ENCODE data around the gene GJD4. TPM values are rescaled to one million over a fixed set of nuclear protein-coding genes. Genes with fewer than 3 reads are reported as not detected.

GJD4 gene
- total RNA-seq, 1 experiment from 2014 or later, result not detected

DNA sequence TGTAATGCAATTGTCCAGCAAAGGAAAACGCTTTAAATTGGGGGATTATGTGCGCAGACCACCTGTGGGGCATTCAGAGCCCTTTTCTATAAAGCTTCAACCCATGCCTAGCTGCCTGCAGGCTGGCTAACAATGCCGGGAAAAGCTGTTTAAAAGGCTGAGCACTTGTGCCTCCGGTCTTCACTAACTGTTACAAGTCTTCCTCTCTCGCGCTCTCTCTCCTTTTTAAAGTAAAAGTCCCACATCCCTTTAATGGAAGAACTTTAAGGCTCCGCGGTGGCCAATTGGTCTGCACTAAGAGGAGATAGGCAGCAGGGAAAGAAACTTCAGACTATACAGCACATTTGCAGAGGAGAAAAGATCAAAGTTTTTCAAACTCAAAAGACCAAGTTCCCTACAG lies 32.3 kb downstream of the GJD4 start:
- CTCF ChIA-PET, result interaction anchor here (0.8 kb wide), 1 partner anchor 1244 kb away, joined by 3 read pairs; no protein-coding TSS in a partner anchor
- Histone ChIP-seq H3K9me2 (ENCODE audit: insufficient read depth) (no peaks in the 10 kb centered on the region), H3K27me3 (ENCODE audit: insufficient read depth, low read depth) (no peaks in the 10 kb centered on the region; the same call in 1 of the 2 replicates), H3K4me2 (no peak overlapping the region), H3K4me3 (no peak overlapping the region), H3K9me3 (ENCODE audit: insufficient read depth, low read depth) (no peaks in the 10 kb centered on the region), H3K79me2 (ENCODE audit: low read depth) (no peaks in the 10 kb centered on the region), H3K36me3 (ENCODE audit: low read depth) (no peaks in the 10 kb centered on the region), H3K27ac (no peak overlapping the region), H3F3A (ENCODE audit: insufficient read depth, low read depth) (no peaks in the 10 kb centered on the region), H3K4me1 (replicated peaks; ENCODE audit: insufficient read depth) (no peaks in the 10 kb centered on the region), H4K20me1 (ENCODE audit: insufficient read depth) (no peaks in the 10 kb centered on the region), H2AFZ (no peak overlapping the region)
- DNase-seq, result no peak
- TF ChIP-seq, protein P1, sequence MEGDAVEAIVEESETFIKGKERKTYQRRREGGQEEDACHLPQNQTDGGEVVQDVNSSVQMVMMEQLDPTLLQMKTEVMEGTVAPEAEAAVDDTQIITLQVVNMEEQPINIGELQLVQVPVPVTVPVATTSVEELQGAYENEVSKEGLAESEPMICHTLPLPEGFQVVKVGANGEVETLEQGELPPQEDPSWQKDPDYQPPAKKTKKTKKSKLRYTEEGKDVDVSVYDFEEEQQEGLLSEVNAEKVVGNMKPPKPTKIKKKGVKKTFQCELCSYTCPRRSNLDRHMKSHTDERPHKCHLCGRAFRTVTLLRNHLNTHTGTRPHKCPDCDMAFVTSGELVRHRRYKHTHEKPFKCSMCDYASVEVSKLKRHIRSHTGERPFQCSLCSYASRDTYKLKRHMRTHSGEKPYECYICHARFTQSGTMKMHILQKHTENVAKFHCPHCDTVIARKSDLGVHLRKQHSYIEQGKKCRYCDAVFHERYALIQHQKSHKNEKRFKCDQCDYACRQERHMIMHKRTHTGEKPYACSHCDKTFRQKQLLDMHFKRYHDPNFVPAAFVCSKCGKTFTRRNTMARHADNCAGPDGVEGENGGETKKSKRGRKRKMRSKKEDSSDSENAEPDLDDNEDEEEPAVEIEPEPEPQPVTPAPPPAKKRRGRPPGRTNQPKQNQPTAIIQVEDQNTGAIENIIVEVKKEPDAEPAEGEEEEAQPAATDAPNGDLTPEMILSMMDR (conservative IDR thresholded peaks at IDR 0.05), result no peak
- no peak for TF ChIP-seq EZH2 (IDR thresholded peaks at IDR 0.05; ENCODE audit: low read depth)
- POLR2A ChIA-PET (ENCODE audit: unreplicated experiment), result no interaction called here
- intact Hi-C loops (cut with micrococcal nuclease; ENCODE audit: unreplicated experiment), result loop anchor here (5.0 kb wide), 1 partner anchor 1245 kb away; no protein-coding TSS in a partner anchor
- no TSS peak for BruUV-seq (replicated peaks)

GRCh38 chr10:35638101-35638500 lies 33.0 kb downstream of the GJD4 start:
- H3K9me2 ChIP-seq (ENCODE audit: insufficient read depth), result no peaks in the 10 kb centered on the region
- ChIA-PET CTCF (interaction anchor here (0.8 kb wide), 1 partner anchor 1243 kb away, joined by 3 read pairs; no protein-coding TSS in a partner anchor), POLR2A (ENCODE audit: unreplicated experiment) (no interaction called here)
- H3K79me2 ChIP-seq (ENCODE audit: low read depth), result no peaks in the 10 kb centered on the region
- H3F3A ChIP-seq (ENCODE audit: insufficient read depth, low read depth), result no peaks in the 10 kb centered on the region
- H3K27ac ChIP-seq, result no peak overlapping the region
- H3K4me1 ChIP-seq (replicated peaks; ENCODE audit: insufficient read depth), result no peaks in the 10 kb centered on the region
- no peaks in the 10 kb centered on the region for H4K20me1 ChIP-seq (ENCODE audit: insufficient read depth)
- no peaks in the 10 kb centered on the region for H3K36me3 ChIP-seq (ENCODE audit: low read depth)
- intact Hi-C loops (cut with micrococcal nuclease; ENCODE audit: unreplicated experiment), result loop anchor here (5.0 kb wide), 1 partner anchor 1244 kb away; no protein-coding TSS in a partner anchor
- H3K27me3 ChIP-seq (ENCODE audit: insufficient read depth, low read depth), result peaks cover 5% of the 10 kb centered on the region; the same call in 1 of the 2 replicates
- TF ChIP-seq, protein P1 (conservative IDR thresholded peaks at IDR 0.05), result no peak
- TF ChIP-seq EZH2 (IDR thresholded peaks at IDR 0.05; ENCODE audit: low read depth), result no peak
- H2AFZ ChIP-seq, result no peak overlapping the region
- no peak overlapping the region for H3K4me3 ChIP-seq
- no peak for DNase-seq
- H3K4me2 ChIP-seq, result no peak overlapping the region
- no TSS peak for BruUV-seq (replicated peaks)
- no peaks in the 10 kb centered on the region for H3K9me3 ChIP-seq (ENCODE audit: insufficient read depth, low read depth)

DNA sequence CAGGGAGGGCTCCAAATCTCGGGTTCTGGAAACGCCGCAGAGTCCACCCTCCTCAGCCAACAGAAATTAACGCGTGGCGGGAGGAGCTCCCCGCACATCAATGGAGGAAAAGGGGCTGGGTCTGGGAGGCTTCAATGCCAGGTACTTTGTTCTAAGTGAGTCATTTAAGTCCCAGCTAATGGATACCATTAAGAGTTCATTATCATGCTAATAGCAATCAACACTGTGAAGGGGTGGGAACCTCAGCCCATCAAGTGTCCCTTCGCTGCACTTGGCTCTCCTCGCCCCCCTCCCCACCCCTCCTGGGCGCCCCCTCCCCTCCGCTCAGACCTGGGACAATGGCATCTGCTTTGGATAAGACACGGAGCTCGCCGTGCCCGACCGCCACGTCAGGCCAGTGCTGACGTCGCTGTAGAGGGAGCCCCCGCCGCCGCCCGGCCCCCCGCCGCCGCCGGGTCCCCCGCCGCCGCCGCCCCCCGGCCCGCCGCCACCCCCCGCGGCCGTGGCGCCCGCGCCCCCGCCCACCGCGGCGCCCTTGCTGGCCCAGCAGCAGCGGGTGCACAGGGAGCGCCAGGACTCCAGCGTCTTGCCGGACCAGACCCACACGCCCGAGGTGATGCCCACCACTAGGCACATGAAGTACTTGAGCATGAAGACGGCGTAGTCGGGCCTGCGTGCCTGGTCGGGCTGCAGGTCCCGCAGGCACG lies 34.0 kb downstream of the GJD4 start:
- Histone ChIP-seq H3K4me3 (no peak overlapping the region), H3K27ac (no peak overlapping the region), H3K36me3 (ENCODE audit: low read depth) (no peaks in the 10 kb centered on the region), H3F3A (ENCODE audit: insufficient read depth, low read depth) (no peaks in the 10 kb centered on the region), H4K20me1 (ENCODE audit: insufficient read depth) (no peaks in the 10 kb centered on the region), H3K4me1 (replicated peaks; ENCODE audit: insufficient read depth) (no peaks in the 10 kb centered on the region), H3K27me3 (ENCODE audit: insufficient read depth, low read depth) (peaks cover 10% of the 10 kb centered on the region), H3K79me2 (ENCODE audit: low read depth) (no peaks in the 10 kb centered on the region), H3K9me2 (ENCODE audit: insufficient read depth) (no peaks in the 10 kb centered on the region), H3K4me2 (no peak overlapping the region), H3K9me3 (ENCODE audit: insufficient read depth, low read depth) (no peaks in the 10 kb centered on the region), H2AFZ (no peak overlapping the region)
- no peak for DNase-seq
- CTCF ChIA-PET, result no interaction called here
- TF ChIP-seq EZH2 (IDR thresholded peaks at IDR 0.05; ENCODE audit: low read depth), result no peak
- TF ChIP-seq, protein P1 (conservative IDR thresholded peaks at IDR 0.05), result no peak
- intact Hi-C loops (cut with micrococcal nuclease; ENCODE audit: unreplicated experiment), result loop anchor here (5.0 kb wide), 1 partner anchor 1243 kb away; no protein-coding TSS in a partner anchor
- POLR2A ChIA-PET (ENCODE audit: unreplicated experiment), result no interaction called here
- no TSS peak for BruUV-seq (replicated peaks)

Data from PC-9 (cell line).